HepG2 (cell line): ENCODE results near the gene MLLT10. TPM values are rescaled to one million over a fixed set of nuclear protein-coding genes. Genes with fewer than 3 reads are reported as not detected.
A peak's percentile ranks its signal among the peaks of the same experiment; 100 is the strongest.

Experiments used
- ATAC-seq: fragments of 200-7000 bp; cut with Tn5 transposase; 3 replicates; pipeline ENCODE4 v1.9.1; 2020; ENCODE audit warnings: mild to moderate bottlenecking, moderate library complexity
- BruUV-seq: library from RNA; stranded (reverse); fragments of 400-500 nt; replicated peaks from 2 replicates; lab custom pipeline; 2021; lab: Mats Ljungman, UMichigan
- CTCF ChIA-PET: fragments of 300-600 bp; formaldehyde crosslinking; extraction: SDS; loops from one replicate; lab custom pipeline; 2021; ENCODE audit warnings: low total read pairs, inconsistent platforms, low intra/inter-chr PET ratio; lab: Yijun Ruan, JAX
- POLR2A ChIA-PET: fragments of 350-600 bp; sonication (Branson Sonifier 250); formaldehyde crosslinking; loops from one replicate; lab custom pipeline; 2020; ENCODE audit warnings: antibody characterized with exemption, inconsistent platforms; lab: Yijun Ruan, JAX
- DNase-seq: peaks from one replicate; pipeline ENCODE4 v3.0.0-alpha.2; 2015; ENCODE audit warnings: low spot score
- FAIRE-seq: peaks from 3 replicates; lab custom pipeline; 2011; peaks lifted over from hg19 to GRCh38; lab: Jason Lieb, UNC
- H2AFZ ChIP-seq: one replicate; pipeline ENCODE4 v1.6.1; 2011; ENCODE audit warnings: low read length, inconsistent platforms
- H3K27ac ChIP-seq: fragments of 300-600 bp; 3 replicates; pipeline ENCODE4 v1.8.0; 2011; ENCODE audit warnings: mixed run types, mild to moderate bottlenecking, mixed read lengths, low read length, inconsistent platforms; ENCODE audit not compliant: insufficient read depth; ENCODE audit errors: extremely low read length
- H3K27me3 ChIP-seq, 2 experiments: fragments of 200-600 bp in 1 of 2; 2 replicates in 1 of 2; 3 replicates in 1 of 2; pipeline versions ENCODE4 v1.6.0 to v1.8.0; 2011; ENCODE audit warnings: low read length in 2 of 2, mild to moderate bottlenecking in 2 of 2, moderate library complexity in 2 of 2, inconsistent platforms in 1 of 2; ENCODE audit not compliant: insufficient read depth in 2 of 2, control insufficient read depth in 1 of 2
- H3K36me3 ChIP-seq, 2 experiments: fragments of 200-600 bp in 1 of 2; replicated peaks in 1 of 2; 2 replicates in 1 of 2; 3 replicates in 1 of 2; pipeline versions ENCODE4 v1.5.1 to v1.8.0; 2011; ENCODE audit warnings: low read length in 2 of 2, inconsistent platforms in 1 of 2; ENCODE audit not compliant: insufficient read depth in 2 of 2, control insufficient read depth in 1 of 2
- H3K4me1 ChIP-seq: 2 replicates; pipeline ENCODE4 v1.5.1; 2012; ENCODE audit warnings: low read length, inconsistent platforms; ENCODE audit not compliant: insufficient read depth
- H3K4me2 ChIP-seq: 2 replicates; pipeline ENCODE4 v1.6.0; 2011; ENCODE audit warnings: low read depth, low read length, inconsistent platforms
- H3K4me3 ChIP-seq, 3 experiments: fragments of 200-600 bp in 1 of 3; sonication (generic), shearing (Covaris generic) in 1 of 3; replicated peaks in 1 of 3; 2 replicates each; pipeline ENCODE4 v1.5.1; 2011 to 2016; ENCODE audit warnings: low read length in 3 of 3, inconsistent platforms in 2 of 3, low read depth in 2 of 3, mild to moderate bottlenecking in 2 of 3, control low read depth in 1 of 3, mixed read lengths in 1 of 3; ENCODE audit not compliant: insufficient read depth in 1 of 3
- H3K79me2 ChIP-seq: one replicate; pipeline ENCODE4 v1.6.1; 2011; ENCODE audit warnings: low read length, inconsistent platforms; ENCODE audit not compliant: insufficient read depth
- H3K9ac ChIP-seq: 2 replicates; pipeline ENCODE4 v1.6.0; 2011; ENCODE audit warnings: mild to moderate bottlenecking, low read depth, low read length, inconsistent platforms; ENCODE audit not compliant: insufficient read depth
- H3K9me3 ChIP-seq: 2 replicates; pipeline ENCODE4 v1.5.1; 2012; ENCODE audit warnings: mild to moderate bottlenecking, low read length
- H4K20me1 ChIP-seq: 2 replicates; pipeline ENCODE4 v1.6.0; 2011; ENCODE audit warnings: inconsistent platforms, mild to moderate bottlenecking, low read length, moderate library complexity; ENCODE audit not compliant: insufficient read depth
- ATAD3A ChIP-seq: sonication (generic); formaldehyde crosslinking; IDR thresholded peaks from 2 replicates; pipeline ENCODE4 v1.4.0; 2020; ENCODE audit warnings: missing genetic modification reagents
- HNF4A ChIP-seq: sonication (generic); formaldehyde crosslinking; IDR thresholded peaks from 2 replicates; pipeline ENCODE4 v1.4.0; 2020; ENCODE audit warnings: missing genetic modification reagents
- RBM22 ChIP-seq: fragments of 200-400 bp; formaldehyde crosslinking; optimal IDR thresholded peaks from 2 replicates; pipeline ENCODE3; 2017; ENCODE audit warnings: mild to moderate bottlenecking, low read length, moderate library complexity
- SMAD9 ChIP-seq: sonication (generic); formaldehyde crosslinking; IDR thresholded peaks from 2 replicates; pipeline ENCODE4 v1.5.1; 2020; ENCODE audit warnings: mild to moderate bottlenecking, missing genetic modification reagents
- SOX6 ChIP-seq, 2 experiments: fragments of 450-650 bp in 1 of 2; sonication (generic) in 1 of 2; formaldehyde crosslinking in 1 of 2; IDR thresholded peaks; 2 replicates each; pipeline versions ENCODE4 v1.4.0 to v1.6.1; 2017 to 2020; ENCODE audit warnings: antibody characterized with exemption in 1 of 2, mild to moderate bottlenecking in 1 of 2, missing genetic modification reagents in 1 of 2
- SSRP1 ChIP-seq: IDR thresholded peaks from 2 replicates; pipeline ENCODE4 v1.6.1; 2016; ENCODE audit warnings: control low read depth
- TGIF2 ChIP-seq: IDR thresholded peaks from 2 replicates; pipeline ENCODE4 v1.6.1; 2016; ENCODE audit warnings: control low read depth, missing compliant biosample characterization
- ZSCAN25 ChIP-seq: sonication (generic); formaldehyde crosslinking; IDR thresholded peaks from 2 replicates; pipeline ENCODE4 v1.8.0; 2022; ENCODE audit warnings: mild to moderate bottlenecking, missing genetic modification reagents
- WGBS: methylation state at CpG from one replicate; pipeline ENCODE4 v1.1.6; 2017; ENCODE audit warnings: low lambda C conversion rate; 5-methylcytosine and 5-hydroxymethylcytosine counted together
- in situ Hi-C: cut with HindIII; loops from 2 replicates; pipeline ENCODE4 v1.10.0; 2017; ENCODE audit warnings: low pct_unique_long_range_greater_than_20kb; ENCODE audit not compliant: extremely low pct_ligation_motif_present
- intact Hi-C: fragments of 100-400 bp; cut with micrococcal nuclease; formaldehyde crosslinking; loops from one replicate; pipeline ENCODE4 v1.10.0; 2022; ENCODE audit not compliant: unreplicated experiment
- polyA plus RNA-seq, 8 experiments: library from polyadenylated mRNA; depleted of rRNA in 3 of 8; stranded (reverse) in 7 of 8; unstranded in 1 of 8; fragments of >200 nt; fragmentation: Illumina TruSeq in 4 of 8; extraction: Trizol in 4 of 8; gene quantifications; 2 replicates each; pipeline versions ENCODE4 v1.2.1 to v1.2.3, GENCODE V29; 2011 to 2016; ENCODE audit warnings: low read depth in 4 of 8, missing spikeins in 1 of 8, mixed read lengths in 1 of 8; ENCODE audit not compliant: insufficient read depth in 1 of 8
- total RNA-seq, 5 experiments: library from RNA; depleted of rRNA; stranded (reverse); fragments of >200 nt; fragmentation: Illumina TruSeq; extraction: Trizol; gene quantifications; 2 replicates each; pipeline ENCODE4 v1.2.3, GENCODE V29; 2016; ENCODE audit warnings: low read depth in 1 of 5
- TF ChIP-seq, protein P1 (sequence below): sonication (generic); formaldehyde crosslinking; IDR thresholded peaks from 2 replicates; pipeline ENCODE4 v1.4.0; 2020; ENCODE audit warnings: mild to moderate bottlenecking, missing genetic modification reagents
- TF ChIP-seq, protein P2 (sequence below): IDR thresholded peaks from 2 replicates; pipeline ENCODE4 v1.6.1; 2016
- TF ChIP-seq, protein P3 (sequence below): sonication (generic); formaldehyde crosslinking; IDR thresholded peaks from 2 replicates; pipeline ENCODE4 v1.5.0; 2020; ENCODE audit warnings: mild to moderate bottlenecking, missing genetic modification reagents, borderline replicate concordance
- TF ChIP-seq, protein P4 (sequence below): sonication (generic); formaldehyde crosslinking; IDR thresholded peaks from 2 replicates; pipeline ENCODE4 v1.4.0; 2020; ENCODE audit warnings: mild to moderate bottlenecking, low read depth, missing genetic modification reagents
- TF ChIP-seq, protein P5 (sequence below): IDR thresholded peaks from 2 replicates; pipeline ENCODE4 v1.6.1; 2016; ENCODE audit warnings: low read depth

The MLLT10 gene
- total and polyA plus RNA-seq, 2 of the 13 experiments (the other 11 are each of a cell fraction or from before 2014, with no cell fraction given) = 51.3 to 84.1 TPM

DNA sequence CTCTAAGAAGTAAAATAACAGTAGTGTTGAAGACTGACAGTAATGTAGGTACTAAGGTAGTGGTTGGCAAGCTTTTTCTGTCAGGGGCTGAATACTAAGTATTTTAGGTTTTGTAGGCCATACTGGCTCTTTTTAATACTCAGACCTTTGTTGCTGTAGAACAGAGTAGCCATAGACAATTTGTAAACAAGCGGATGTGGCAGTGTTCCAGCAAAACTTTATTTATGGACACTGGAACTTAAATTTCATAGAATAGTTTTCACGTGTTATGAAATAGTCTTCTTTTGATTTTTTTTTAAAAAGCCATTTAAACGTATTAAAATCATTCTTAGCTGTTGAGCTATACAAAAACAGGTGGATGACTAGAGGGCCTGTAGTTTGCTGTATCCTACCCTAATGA is 121.2 kb downstream of the MLLT10 start:
- WGBS = 90% methylated on average over 3 of the region's 3 CpGs
- Histone ChIP-seq H3K9ac (no peak overlapping the region), H3K27ac (no peak overlapping the region), H4K20me1 (peaks cover 19% of the 10 kb centered on the region; the same call in 1 of the 2 replicates), H3K9me3 (no peaks in the 10 kb centered on the region), H3K79me2 (peaks cover 33% of the 10 kb centered on the region), H3K36me3 (peaks cover 5 to 36% of the 10 kb centered on the region in 2 experiments), H3K4me2 (no peak overlapping the region), H3K4me1 (peaks cover 18% of the 10 kb centered on the region), H2AFZ (no peak overlapping the region), H3K4me3 (no peak overlapping the region), H3K27me3 (no peaks in the 10 kb centered on the region)
- FAIRE-seq = no peak
- no peak for DNase-seq
- POLR2A ChIA-PET = no interaction called here
- peak; percentile 20; the same call in 1 of the 3 replicates for ATAC-seq
- intact Hi-C loops = no loop called here
- no TSS peak for BruUV-seq
- CTCF ChIA-PET = no interaction called here
- TF ChIP-seq SMAD9 = no peak
- peak; percentile 30 for TF ChIP-seq RBM22
- in situ Hi-C loops = no loop called here

DNA sequence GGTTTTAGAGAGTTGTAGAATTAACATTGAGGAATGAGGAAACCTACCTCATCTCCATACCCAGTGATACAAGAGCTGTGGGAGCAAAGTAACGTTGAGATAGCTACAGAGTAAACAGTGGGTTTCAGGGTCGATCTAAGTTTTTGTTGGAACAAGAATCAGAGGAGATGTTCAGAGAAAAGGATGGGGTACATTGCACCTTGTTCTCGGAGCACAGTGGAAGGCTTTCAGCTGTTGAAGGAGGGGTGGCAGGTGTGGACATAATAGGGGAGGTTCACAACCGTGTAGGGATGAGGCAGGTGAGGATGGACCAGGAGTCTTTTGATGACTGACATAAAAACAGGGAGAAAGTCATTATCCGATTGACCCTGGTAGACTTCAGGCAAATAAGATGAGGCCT is 121.7 kb downstream of the MLLT10 start:
- ATAC-seq (peak; percentile 90), FAIRE-seq (peak; percentile 39), DNase-seq (peak; percentile 40)
- Histone ChIP-seq H3K4me1 (peaks cover 18% of the 10 kb centered on the region), H4K20me1 (peaks cover 19% of the 10 kb centered on the region; the same call in 1 of the 2 replicates), H2AFZ (no peak overlapping the region), H3K9me3 (no peaks in the 10 kb centered on the region), H3K4me3 (no peak overlapping the region), H3K79me2 (peaks cover 33% of the 10 kb centered on the region), H3K27ac (no peak overlapping the region), H3K4me2 (no peak overlapping the region), H3K36me3 (peaks cover 5 to 36% of the 10 kb centered on the region in 2 experiments), H3K27me3 (no peaks in the 10 kb centered on the region), H3K9ac (no peak overlapping the region)
- 40% methylated on average over 5 of the region's 5 CpGs for WGBS
- BruUV-seq = no TSS peak
- CTCF ChIA-PET = no interaction called here
- in situ Hi-C loops = no loop called here
- intact Hi-C loops = no loop called here
- POLR2A ChIA-PET = no interaction called here
- TF ChIP-seq, protein P1, sequence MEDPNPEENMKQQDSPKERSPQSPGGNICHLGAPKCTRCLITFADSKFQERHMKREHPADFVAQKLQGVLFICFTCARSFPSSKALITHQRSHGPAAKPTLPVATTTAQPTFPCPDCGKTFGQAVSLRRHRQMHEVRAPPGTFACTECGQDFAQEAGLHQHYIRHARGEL = no peak
- TF ChIP-seq, protein P2, sequence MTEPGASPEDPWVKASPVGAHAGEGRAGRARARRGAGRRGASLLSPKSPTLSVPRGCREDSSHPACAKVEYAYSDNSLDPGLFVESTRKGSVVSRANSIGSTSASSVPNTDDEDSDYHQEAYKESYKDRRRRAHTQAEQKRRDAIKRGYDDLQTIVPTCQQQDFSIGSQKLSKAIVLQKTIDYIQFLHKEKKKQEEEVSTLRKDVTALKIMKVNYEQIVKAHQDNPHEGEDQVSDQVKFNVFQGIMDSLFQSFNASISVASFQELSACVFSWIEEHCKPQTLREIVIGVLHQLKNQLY (CRISPR knock-in tag) = no peak
- TF ChIP-seq HNF4A (CRISPR knock-in tag) (peak; percentile 55; the same call in 1 of the 2 replicates), ZSCAN25 (CRISPR knock-in tag) (peak; percentile 56; the same call in 1 of the 2 replicates), SSRP1 (CRISPR knock-in tag) (peak; percentile 80; the same call in 1 of the 2 replicates), TGIF2 (CRISPR knock-in tag) (0 out of 2 replicates have a peak, but pooled peaks have one; percentile 21), SOX6 (IDR thresholded peaks at IDR 0.05) (no peak), SOX6 (CRISPR knock-in tag; IDR thresholded peaks at IDR 0.05) (0 out of 2 replicates have a peak, but pooled peaks have one; percentile 32), ATAD3A (CRISPR knock-in tag) (no peak)
- TF ChIP-seq, protein P3, sequence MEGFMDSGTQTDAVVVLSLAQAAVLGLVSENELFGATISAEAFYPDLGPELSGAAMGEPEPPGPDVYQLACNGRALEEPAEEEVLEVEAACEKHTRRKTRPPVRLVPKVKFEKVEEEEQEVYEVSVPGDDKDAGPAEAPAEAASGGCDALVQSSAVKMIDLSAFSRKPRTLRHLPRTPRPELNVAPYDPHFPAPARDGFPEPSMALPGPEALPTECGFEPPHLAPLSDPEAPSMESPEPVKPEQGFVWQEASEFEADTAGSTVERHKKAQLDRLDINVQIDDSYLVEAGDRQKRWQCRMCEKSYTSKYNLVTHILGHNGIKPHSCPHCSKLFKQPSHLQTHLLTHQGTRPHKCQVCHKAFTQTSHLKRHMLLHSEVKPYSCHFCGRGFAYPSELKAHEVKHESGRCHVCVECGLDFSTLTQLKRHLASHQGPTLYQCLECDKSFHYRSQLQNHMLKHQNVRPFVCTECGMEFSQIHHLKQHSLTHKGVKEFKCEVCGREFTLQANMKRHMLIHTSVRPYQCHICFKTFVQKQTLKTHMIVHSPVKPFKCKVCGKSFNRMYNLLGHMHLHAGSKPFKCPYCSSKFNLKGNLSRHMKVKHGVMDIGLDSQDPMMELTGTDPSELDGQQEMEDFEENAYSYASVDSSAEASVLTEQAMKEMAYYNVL (CRISPR knock-in tag) = 0 out of 2 replicates have a peak, but pooled peaks have one; percentile 41
- TF ChIP-seq, protein P4, sequence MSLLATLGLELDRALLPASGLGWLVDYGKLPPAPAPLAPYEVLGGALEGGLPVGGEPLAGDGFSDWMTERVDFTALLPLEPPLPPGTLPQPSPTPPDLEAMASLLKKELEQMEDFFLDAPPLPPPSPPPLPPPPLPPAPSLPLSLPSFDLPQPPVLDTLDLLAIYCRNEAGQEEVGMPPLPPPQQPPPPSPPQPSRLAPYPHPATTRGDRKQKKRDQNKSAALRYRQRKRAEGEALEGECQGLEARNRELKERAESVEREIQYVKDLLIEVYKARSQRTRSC (CRISPR knock-in tag) = no peak
- TF ChIP-seq, protein P5, sequence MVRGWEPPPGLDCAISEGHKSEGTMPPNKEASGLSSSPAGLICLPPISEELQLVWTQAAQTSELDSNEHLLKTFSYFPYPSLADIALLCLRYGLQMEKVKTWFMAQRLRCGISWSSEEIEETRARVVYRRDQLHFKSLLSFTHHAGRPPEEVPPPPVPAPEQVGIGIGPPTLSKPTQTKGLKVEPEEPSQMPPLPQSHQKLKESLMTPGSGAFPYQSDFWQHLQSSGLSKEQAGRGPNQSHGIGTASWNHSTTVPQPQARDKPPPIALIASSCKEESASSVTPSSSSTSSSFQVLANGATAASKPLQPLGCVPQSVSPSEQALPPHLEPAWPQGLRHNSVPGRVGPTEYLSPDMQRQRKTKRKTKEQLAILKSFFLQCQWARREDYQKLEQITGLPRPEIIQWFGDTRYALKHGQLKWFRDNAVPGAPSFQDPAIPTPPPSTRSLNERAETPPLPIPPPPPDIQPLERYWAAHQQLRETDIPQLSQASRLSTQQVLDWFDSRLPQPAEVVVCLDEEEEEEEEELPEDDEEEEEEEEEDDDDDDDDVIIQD (CRISPR knock-in tag) = peak; percentile 59; the same call in 1 of the 2 replicates
